GM06990 (cell line): Measurements from ENCODE around the gene WNK2.

Source experiments
- DNase-seq: peaks from one replicate; pipeline ENCODE4 v3.0.0-alpha.2; 2011; ENCODE audit not compliant: insufficient read length; ENCODE audit errors: extremely low read depth
- H3K27me3 ChIP-seq: replicated peaks from 2 replicates; pipeline ENCODE4 v1.6.0; 2011; ENCODE audit warnings: low read length; ENCODE audit not compliant: control insufficient read depth, insufficient read depth
- H3K36me3 ChIP-seq: 2 replicates; pipeline ENCODE4 v1.5.1; 2011; ENCODE audit warnings: low read length; ENCODE audit not compliant: control insufficient read depth, insufficient read depth
- H3K4me3 ChIP-seq: replicated peaks from 2 replicates; pipeline ENCODE4 v1.5.1; 2011; ENCODE audit warnings: low read depth, mild to moderate bottlenecking, control low read depth, low read length
- TF ChIP-seq, protein P1 (sequence below): IDR thresholded peaks from 2 replicates; pipeline ENCODE4 v1.5.1; 2011; ENCODE audit warnings: low read length, control low read depth, mild to moderate bottlenecking, inconsistent platforms; ENCODE audit not compliant: insufficient read depth, poor library complexity, severe bottlenecking

The WNK2 gene

DNA sequence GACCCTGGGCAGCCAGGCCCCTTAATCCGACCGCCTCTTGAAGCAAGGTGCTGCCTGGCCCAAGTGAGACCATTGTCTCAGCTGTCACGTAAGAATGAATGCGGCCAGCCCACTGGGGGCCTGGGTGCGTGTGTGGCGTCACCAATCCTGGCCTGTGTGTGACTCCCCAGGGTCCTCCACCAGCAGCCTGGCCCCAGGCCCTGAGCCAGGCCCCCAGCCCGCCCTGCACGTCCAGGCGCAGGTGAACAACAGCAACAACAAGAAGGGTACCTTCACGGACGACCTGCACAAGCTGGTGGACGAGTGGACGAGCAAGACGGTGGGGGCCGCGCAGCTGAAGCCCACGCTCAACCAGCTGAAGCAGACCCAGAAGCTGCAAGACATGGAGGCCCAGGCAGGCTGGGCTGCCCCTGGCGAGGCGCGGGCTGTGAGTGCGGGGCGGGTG, 124.2 kb downstream of the WNK2 start:
- TF ChIP-seq, protein P1, sequence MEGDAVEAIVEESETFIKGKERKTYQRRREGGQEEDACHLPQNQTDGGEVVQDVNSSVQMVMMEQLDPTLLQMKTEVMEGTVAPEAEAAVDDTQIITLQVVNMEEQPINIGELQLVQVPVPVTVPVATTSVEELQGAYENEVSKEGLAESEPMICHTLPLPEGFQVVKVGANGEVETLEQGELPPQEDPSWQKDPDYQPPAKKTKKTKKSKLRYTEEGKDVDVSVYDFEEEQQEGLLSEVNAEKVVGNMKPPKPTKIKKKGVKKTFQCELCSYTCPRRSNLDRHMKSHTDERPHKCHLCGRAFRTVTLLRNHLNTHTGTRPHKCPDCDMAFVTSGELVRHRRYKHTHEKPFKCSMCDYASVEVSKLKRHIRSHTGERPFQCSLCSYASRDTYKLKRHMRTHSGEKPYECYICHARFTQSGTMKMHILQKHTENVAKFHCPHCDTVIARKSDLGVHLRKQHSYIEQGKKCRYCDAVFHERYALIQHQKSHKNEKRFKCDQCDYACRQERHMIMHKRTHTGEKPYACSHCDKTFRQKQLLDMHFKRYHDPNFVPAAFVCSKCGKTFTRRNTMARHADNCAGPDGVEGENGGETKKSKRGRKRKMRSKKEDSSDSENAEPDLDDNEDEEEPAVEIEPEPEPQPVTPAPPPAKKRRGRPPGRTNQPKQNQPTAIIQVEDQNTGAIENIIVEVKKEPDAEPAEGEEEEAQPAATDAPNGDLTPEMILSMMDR = no peak
- Histone ChIP-seq H3K27me3 (no peaks in the 10 kb centered on the region; the same call in none of the 2 replicates), H3K36me3 (no peaks in the 10 kb centered on the region), H3K4me3 (no peak overlapping the region)
- no peak for DNase-seq

DNA sequence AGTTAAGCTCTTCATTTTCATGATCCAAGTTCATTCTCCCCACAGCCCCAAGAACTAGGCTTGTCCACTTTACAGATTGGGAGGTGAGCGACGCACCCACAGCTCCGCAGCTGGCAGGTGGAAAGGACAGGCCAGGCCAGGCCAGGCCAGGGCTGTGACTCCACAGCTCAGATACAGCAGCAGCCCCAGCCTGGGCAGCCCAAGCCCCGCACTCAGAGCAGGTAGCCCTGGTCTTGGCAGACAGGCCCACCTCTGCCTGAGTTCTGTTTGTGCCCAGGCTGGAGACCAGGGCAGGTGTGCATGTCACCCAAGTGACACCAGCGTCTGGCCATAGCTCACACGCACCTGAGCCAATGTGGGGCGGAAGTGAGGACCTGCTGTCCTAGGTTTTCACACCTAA, 124.7 kb downstream of the WNK2 start:
- no peaks in the 10 kb centered on the region; the same call in none of the 2 replicates for H3K27me3 ChIP-seq

DNA sequence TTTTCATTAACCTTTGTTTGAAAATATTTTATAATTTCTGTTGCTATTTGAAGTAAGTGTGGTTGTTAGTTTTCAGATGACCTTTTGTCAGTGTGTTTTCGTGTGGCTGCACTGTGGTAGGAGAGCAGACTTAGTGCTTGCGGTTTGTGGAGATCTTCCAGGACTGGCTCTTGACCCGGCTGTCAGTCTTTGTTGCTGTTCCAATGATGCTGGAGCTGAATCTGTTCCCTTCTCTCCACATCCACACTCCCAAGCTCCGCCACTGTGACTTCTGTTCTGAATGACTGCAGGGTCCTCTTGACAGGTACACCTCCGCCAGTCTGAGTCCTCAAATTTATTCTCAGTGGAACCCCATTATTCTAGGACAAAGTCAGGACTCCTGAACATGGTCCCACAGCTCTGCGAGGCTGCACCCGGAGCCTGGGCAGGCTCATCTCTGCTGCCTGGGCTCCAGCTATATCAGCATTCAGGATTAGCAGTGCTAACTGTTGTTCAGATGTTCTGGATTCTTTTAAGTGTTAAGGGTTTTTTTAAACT, 126.0 kb downstream of the WNK2 start:
- TF ChIP-seq, protein P1 = no peak
- no peak overlapping the region for H3K4me3 ChIP-seq
- peaks cover 1% of the 10 kb centered on the region; the same call in 1 of the 2 replicates for H3K27me3 ChIP-seq
- DNase-seq = no peak
- H3K36me3 ChIP-seq = no peaks in the 10 kb centered on the region

More for the DNA sequence above, 124.7 kb downstream of the WNK2 start:
- TF ChIP-seq, protein P1 = no peak
- Histone ChIP-seq H3K4me3 (no peak overlapping the region), H3K36me3 (no peaks in the 10 kb centered on the region)
- DNase-seq = no peak

DNA sequence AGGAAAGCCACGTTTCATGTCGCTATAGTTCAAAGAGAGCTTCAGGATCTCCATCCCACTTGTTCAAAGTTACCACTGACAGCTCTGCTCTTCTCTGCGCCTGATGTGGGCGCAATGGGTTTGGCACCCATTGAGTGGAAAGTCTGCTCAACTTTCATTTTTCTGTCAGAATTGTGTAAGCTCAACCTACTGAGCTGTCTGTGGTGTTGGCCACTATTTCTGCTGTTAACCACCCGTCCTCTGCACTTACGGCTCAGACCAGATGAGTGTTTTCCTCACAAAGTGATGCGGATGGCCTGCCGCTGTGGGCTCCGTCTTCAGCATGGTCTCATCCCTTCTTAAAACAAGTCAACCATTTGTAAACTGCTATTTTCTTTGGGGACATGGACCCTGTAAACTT, 131.2 kb downstream of the WNK2 start:
- H3K36me3 ChIP-seq = no peaks in the 10 kb centered on the region
- TF ChIP-seq, protein P1 = no peak
- peaks cover 4% of the 10 kb centered on the region for H3K27me3 ChIP-seq
- H3K4me3 ChIP-seq = no peak overlapping the region
- no peak for DNase-seq

DNA sequence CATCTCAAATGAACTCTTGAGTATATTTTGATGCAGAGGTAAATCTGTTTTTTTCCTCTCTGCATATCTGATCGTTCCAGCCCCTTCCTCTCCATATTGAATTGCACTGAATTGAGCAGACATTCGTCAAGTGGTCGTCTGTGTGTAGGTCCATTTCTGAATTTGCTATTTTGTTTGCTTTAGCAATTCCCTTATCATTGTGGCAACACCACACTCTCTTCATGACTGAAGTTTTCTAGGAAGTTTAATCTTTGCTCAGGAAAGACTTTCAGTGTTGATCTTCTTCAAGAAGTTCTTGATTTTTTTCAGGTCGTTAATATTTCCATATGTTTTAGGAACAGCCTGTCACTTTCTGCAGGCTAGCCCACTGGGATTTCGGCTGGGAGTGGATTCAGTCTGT, 132.0 kb downstream of the WNK2 start:
- Histone ChIP-seq H3K36me3 (no peaks in the 10 kb centered on the region), H3K27me3 (peaks cover 4% of the 10 kb centered on the region), H3K4me3 (no peak overlapping the region)
- DNase-seq = no peak
- TF ChIP-seq, protein P1 = no peak
